HG03439 (cell line): ENCODE results near the gene HGS.
"Not testable (repeated sequence)": the region's sequence is repeated elsewhere in the genome, so short reads cannot be mapped to it uniquely, and the experiment has no call there.

Experiments used
- ATAC-seq: cut with Tn5 transposase; IDR thresholded peaks from one replicate; pipeline ENCODE4 v1.9.1; 2021; ENCODE audit warnings: mild to moderate bottlenecking, moderate library complexity; ENCODE audit not compliant: unreplicated experiment

The HGS gene

DNA sequence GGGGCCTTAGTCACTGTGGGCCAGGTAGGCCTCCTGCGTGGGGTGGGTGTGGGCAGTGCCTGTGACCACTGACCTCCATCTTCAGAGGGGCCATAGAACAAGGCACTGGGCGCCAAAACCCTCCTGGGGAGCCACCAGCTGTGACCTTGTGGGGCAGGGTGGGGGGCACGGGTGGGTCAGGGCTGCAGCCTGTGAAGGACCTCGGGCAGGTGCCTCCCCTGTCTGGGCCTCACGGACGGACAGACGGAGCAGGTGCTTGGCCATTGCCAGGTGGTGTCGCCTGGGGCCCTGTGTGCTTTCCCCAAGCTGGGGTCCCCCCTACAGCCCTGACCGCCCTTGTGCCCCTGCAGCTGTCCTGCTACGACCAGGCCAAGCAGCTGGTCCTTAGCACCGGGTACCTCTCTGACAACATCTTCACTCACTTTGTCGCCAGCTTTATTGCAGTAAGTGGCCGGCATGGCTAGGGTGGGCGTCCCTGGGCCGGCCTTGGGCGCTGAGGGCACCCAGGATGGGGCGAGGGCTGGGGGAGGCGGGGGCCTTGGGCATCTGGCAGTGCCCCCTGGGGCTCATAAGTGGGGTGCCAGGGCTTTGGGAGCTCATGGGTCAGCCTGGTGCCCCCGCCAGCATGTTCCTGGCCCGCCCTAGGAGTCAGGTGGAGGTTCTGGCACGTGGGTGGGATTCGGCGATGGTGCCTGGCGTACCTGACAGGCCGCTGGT is 33.4 kb downstream of the HGS start:
- ATAC-seq = no peak

DNA sequence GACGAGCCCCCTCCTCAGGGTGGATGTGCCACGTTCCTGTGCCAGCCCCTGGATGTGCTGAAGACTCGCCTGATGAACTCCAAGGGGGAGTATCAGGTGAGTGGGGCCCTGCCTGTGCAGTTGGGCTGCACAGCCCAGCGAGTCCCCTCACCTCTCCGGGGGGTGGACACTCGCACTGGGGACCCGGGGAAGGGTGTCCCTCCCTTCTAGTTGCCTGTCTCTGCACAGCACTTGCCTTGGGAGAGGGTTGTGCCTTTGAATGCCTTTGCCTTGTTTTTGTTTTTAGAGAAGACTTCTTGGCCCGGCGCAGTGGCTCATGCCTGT is 33.9 kb downstream of the HGS start:
- ATAC-seq = no peak

GRCh38 chr17:81719410-81720266 is 35.8 kb downstream of the HGS start:
- ATAC-seq = no peak

DNA sequence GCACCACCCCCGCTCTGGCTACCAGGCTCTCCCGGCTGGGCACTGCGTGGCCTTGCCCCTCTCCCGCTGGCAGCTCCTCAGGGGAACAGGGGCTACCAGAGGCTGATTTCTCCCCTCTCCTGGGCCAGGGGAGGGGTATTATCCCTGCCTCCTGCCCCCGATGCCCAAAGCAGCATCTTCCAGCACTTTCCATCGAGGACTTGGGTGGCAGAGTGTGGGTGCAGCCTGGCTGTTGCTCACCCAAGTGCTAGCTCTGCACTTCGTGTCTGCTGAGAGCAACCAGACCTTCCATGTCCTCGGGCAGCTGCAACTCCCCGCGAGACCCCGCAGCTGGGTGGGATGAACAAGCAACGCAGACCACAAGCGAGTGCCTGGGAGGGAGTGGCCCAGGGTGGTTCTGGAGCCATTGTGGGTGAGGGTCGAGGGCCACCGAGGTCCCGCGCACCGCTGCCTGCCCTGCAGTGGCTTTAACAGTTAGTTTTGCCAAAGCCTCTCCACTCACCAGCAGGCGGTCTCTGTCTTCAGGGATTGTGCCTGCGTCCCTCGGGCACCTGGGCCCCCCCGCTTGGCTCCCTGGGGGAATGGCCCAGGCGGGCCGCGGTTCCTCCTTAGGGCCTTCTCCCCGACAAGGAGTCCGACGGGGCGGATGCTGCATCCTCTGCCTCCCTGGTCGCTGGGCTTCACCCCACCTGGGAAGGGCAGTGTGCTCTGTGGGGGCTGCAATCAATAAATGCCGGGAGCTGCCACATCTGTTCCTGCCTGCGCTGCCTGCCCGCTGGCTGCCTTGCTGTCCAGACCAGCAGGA is 36.7 kb downstream of the HGS start:
- ATAC-seq = no peak

GRCh38 chr17:81722184-81723120 is 38.6 kb downstream of the HGS start:
- no peak for ATAC-seq

GRCh38 chr17:81723651-81724209 is 39.9 kb downstream of the HGS start:
- no peak for ATAC-seq

- ATAC-seq = no peak
These were observed 41.6 kb downstream of the HGS start for GRCh38 chr17:81725439-81725838.

GRCh38 chr17:81726004-81726403 is 42.2 kb downstream of the HGS start:
- ATAC-seq = no peak

DNA sequence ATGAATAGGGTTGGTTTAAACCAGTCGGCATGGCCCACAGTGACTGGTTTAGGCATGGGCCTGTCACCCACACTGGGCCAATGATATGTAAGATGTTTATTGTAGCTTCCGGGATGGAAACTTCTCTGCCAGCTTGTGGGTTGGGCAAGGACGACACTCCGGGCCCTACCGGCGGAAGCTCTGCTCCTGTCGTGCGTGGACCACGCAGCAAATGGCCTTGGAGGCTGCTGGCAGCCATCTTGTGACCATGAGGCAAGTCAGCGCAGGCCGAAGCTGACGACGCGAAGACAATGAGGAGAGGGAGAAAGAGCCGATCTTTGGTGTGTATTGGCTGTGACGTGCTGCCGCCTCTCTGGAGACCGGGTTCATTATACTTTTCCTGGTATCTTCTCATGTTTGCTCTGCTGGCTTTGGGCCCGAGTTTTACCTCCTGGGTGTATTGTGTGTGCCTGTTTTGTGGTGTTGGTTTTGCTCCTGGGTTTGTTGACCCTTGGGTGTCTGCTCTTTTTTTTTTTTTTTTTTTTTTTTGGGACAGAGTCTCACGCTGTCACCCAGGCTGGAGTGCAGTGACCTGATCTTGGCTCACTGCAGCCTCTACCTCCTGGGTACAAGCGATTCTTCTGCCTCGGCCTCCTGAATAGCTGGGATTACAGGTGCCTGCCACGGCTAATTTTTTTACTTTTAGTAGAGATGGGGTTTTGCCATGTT is 43.7 kb downstream of the HGS start:
- ATAC-seq = no peak

DNA sequence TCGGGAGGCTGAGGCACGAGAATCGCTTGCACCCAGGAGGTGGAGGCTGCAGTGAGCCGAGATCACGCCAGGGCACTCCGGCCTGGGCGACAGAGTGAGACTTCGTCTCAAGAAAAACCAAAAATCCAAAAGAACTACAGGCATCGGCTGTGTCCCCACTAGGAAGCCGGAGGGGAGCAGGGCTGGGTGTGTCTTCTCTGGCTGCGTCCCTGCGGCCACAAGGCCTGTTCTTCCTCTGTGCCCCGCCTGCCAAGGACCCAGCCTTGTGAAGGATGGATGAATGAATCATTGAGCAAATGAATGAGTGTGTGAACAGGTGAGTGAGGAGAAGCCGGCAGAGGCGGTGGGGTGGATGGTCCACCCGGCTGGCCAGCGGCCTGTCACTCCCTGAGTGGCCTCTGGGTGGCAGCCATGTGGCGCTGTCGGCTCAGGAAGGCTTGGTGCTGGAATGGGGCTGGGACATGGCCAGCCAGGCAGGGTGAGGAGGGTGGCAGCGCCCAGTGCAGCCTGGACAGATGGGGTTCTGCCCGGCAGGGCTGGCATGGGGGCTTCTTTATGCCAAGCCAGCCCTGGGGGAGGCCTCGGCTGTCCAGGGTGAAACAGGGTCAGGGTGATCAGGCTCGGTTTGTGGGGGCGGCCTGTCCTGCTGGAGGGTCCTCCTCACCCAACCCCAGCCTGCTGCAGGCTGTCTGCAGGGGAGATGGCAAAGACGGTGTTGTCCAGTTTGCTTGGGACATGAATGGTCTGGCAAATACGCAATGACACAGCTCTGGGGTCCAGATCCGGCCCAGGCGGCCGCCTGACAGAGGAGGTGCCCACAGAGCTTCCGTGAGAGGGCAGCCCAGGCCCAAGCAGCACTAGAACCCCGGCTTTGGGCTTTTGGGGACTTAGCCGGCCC is 49.9 kb downstream of the HGS start:
- no peak for ATAC-seq

GRCh38 chr17:81734405-81735263 is 50.8 kb downstream of the HGS start:
- no peak for ATAC-seq

- no peak for ATAC-seq
These were observed 51.7 kb downstream of the HGS start for GRCh38 chr17:81735264-81736102.

- ATAC-seq = no peak
These were observed 54.4 kb downstream of the HGS start for GRCh38 chr17:81737947-81738800.

DNA sequence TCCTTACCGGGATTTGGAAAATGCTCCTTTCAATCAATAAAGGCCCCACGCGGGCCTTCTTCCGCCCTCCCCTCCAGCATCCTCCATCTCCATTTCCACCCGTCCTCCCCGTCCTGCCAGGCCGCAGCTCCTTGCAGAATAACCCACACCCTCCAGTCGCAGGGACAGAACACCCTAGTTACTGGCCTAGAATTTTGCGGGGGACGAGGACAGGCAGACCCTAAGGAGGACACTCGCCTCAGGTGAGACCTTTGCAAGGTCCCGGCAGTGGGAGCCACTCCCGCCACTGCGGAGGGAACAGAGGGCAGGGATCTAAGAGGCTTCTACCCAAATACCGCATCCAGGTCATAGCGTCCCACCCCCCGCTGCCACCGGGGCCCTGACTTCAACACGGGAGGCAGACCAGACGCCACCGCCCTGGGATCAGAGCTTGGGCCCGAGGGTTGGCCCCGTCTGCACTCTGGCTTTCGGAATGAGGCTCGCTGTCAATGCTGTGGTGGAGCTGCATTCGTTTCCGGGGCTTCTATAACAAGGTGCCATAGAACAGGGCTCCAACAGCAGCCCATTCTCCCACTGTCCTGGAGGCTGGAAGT is 55.1 kb downstream of the HGS start:
- ATAC-seq = no peak

- ATAC-seq = not testable (repeated sequence)
These were observed 55.8 kb downstream of the HGS start for GRCh38 chr17:81739593-81739992.
